Measurements from ENCODE around the gene OXCT1. TPM values are rescaled to one million over a fixed set of nuclear protein-coding genes. Genes with fewer than 3 reads are reported as not detected.
"Not testable (repeated sequence)": the region's sequence is repeated elsewhere in the genome, so short reads cannot be mapped to it uniquely, and the experiment has no call there.

Gene OXCT1
- polyA plus RNA-seq, 2 of the 4 experiments (the other 2 are of a cell fraction), result 2.6 to 3.0 TPM

- ATAC-seq (no peak), DNase-seq (ENCODE audit: low read depth in 1 of 2, low spot score in 1 of 2) (no peak), FAIRE-seq (no peak)
- no peak overlapping the region for H3K4me2 ChIP-seq
- no peaks in the 10 kb centered on the region for H3K4me1 ChIP-seq
- ChIA-PET CTCF (interaction anchor here (1.0 kb wide), 1 partner anchor 11 kb away, joined by 3 read pairs; no protein-coding TSS in a partner anchor), POLR2A (no interaction called here)
- H3K9me3 ChIP-seq, result no peaks in the 10 kb centered on the region
- H3K27ac ChIP-seq, result no peak overlapping the region
- no peak overlapping the region for H3K4me3 ChIP-seq
- WGBS (ENCODE audit: missing lambda C conversion rate), result 54% methylated on average over 6 of the region's 6 CpGs
- TF ChIP-seq HOXB5 (CRISPR knock-in tag; IDR thresholded peaks at IDR 0.05), result no peak
- no peak for TF ChIP-seq EHF (CRISPR knock-in tag; IDR thresholded peaks at IDR 0.05)
- TF ChIP-seq FOSL2 (IDR thresholded peaks at IDR 0.05), result no peak
- no peak for TF ChIP-seq FOSL2 (CRISPR knock-in tag; IDR thresholded peaks at IDR 0.05)
- TF ChIP-seq ZNF302 (CRISPR knock-in tag; IDR thresholded peaks at IDR 0.05), result no peak
- no peak for TF ChIP-seq PHF8 (IDR thresholded peaks at IDR 0.05; ENCODE audit: borderline replicate concordance, low read depth)
- TF ChIP-seq HEYL (CRISPR knock-in tag; IDR thresholded peaks at IDR 0.05), result no peak
- no peak for TF ChIP-seq TFCP2L1 (CRISPR knock-in tag; IDR thresholded peaks at IDR 0.05)
- TF ChIP-seq CBX8 (IDR thresholded peaks at IDR 0.05), result no peak
- TF ChIP-seq ESRRA (IDR thresholded peaks at IDR 0.05; ENCODE audit: borderline replicate concordance, low read length), result no peak
- TF ChIP-seq GATA3 (IDR thresholded peaks at IDR 0.05; ENCODE audit: borderline replicate concordance), result no peak
- TF ChIP-seq EHMT2 (IDR thresholded peaks at IDR 0.05; ENCODE audit: low read depth), result no peak
- no peak for TF ChIP-seq EP300 (IDR thresholded peaks at IDR 0.05)
- no peak for TF ChIP-seq E2F6 (IDR thresholded peaks at IDR 0.05; ENCODE audit: borderline replicate concordance, low read depth)
- TF ChIP-seq USF2 (IDR thresholded peaks at IDR 0.05), result no peak
- no peak for TF ChIP-seq CHD2 (IDR thresholded peaks at IDR 0.05; ENCODE audit: low read length, partially characterized antibody)
- no peak for TF ChIP-seq MAX (IDR thresholded peaks at IDR 0.05)
- TF ChIP-seq MAFK (IDR thresholded peaks at IDR 0.05; ENCODE audit: partially characterized antibody), result no peak
- no peak for TF ChIP-seq HMGXB4 (CRISPR knock-in tag; IDR thresholded peaks at IDR 0.05; ENCODE audit: borderline replicate concordance)
- TF ChIP-seq SREBF2 (IDR thresholded peaks at IDR 0.05), result no peak
Observed at GRCh38 chr5:41848983-41849382, 21.2 kb downstream of the OXCT1 start.

- FAIRE-seq; H3K27ac ChIP-seq; H3K9me3 ChIP-seq; H3K4me1 ChIP-seq; H3K4me3 ChIP-seq; ATAC-seq; H3K4me2 ChIP-seq; DNase-seq (ENCODE audit: low read depth in 1 of 2, low spot score in 1 of 2); POLR2A ChIA-PET: not testable (repeated sequence)
- TF ChIP-seq MAFK (IDR thresholded peaks at IDR 0.05; ENCODE audit: partially characterized antibody), result peak; percentile 30
- 86% methylated on average over 1 of the region's 1 CpG for WGBS (ENCODE audit: missing lambda C conversion rate)
- CTCF ChIA-PET, result interaction anchor here (0.6 to 5.5 kb wide), 5 partner anchors 8 to 575 kb away, joined by 3 to 28 read pairs (median 4); no protein-coding TSS in a partner anchor
Observed at GRCh38 chr5:41845751-41846150, 24.5 kb downstream of the OXCT1 start.

GRCh38 chr5:41844502-41844901 is 25.7 kb downstream of the OXCT1 start:
- no peak for DNase-seq (ENCODE audit: low read depth in 1 of 2, low spot score in 1 of 2)
- Histone ChIP-seq H3K4me2 (no peak overlapping the region), H3K4me1 (no peaks in the 10 kb centered on the region), H3K4me3 (no peak overlapping the region), H3K27ac (no peak overlapping the region), H3K9me3 (no peaks in the 10 kb centered on the region)
- ChIA-PET CTCF (interaction anchor here (0.8 to 5.5 kb wide), 13 partner anchors 10 to 941 kb away, joined by 3 to 42 read pairs (median 3); no protein-coding TSS in a partner anchor), POLR2A (no interaction called here)
- no peak for FAIRE-seq
- WGBS (ENCODE audit: missing lambda C conversion rate), result 13% methylated on average over 3 of the region's 3 CpGs
- peak in 1 of 2 experiments; percentile 47; a peak in 1 of 6 replicates for ATAC-seq
- TF ChIP-seq BCL3 (IDR thresholded peaks at IDR 0.05), result no peak
- TF ChIP-seq ATOH8 (CRISPR knock-in tag; IDR thresholded peaks at IDR 0.05; ENCODE audit: low read depth), result no peak
- TF ChIP-seq NFE2L2 (conservative IDR thresholded peaks at IDR 0.05; ENCODE audit: low read length), result no peak
- no peak for TF ChIP-seq RNF2 (IDR thresholded peaks at IDR 0.05; ENCODE audit: borderline replicate concordance, low read depth)
- TF ChIP-seq E2F6 (IDR thresholded peaks at IDR 0.05; ENCODE audit: borderline replicate concordance, low read depth), result no peak
- no peak for TF ChIP-seq HMGXB4 (CRISPR knock-in tag; IDR thresholded peaks at IDR 0.05; ENCODE audit: borderline replicate concordance)
- no peak for TF ChIP-seq ZC3H11A (IDR thresholded peaks at IDR 0.05)
